ACHN (cell line): ENCODE results near the gene UNC5CL.
A peak's percentile ranks its signal among the peaks of the same experiment; 100 is the strongest.

Source experiments
- DNase-seq: peaks from one replicate; pipeline ENCODE4 v3.0.0-alpha.2; 2015
- in situ Hi-C: cut with HindIII; loops from 2 replicates; pipeline ENCODE4 v1.10.0; 2017; ENCODE audit warnings: low sequenced_read_pairs, low pct_ligation_motif_present, low pct_unique_long_range_greater_than_20kb

The UNC5CL gene

DNA sequence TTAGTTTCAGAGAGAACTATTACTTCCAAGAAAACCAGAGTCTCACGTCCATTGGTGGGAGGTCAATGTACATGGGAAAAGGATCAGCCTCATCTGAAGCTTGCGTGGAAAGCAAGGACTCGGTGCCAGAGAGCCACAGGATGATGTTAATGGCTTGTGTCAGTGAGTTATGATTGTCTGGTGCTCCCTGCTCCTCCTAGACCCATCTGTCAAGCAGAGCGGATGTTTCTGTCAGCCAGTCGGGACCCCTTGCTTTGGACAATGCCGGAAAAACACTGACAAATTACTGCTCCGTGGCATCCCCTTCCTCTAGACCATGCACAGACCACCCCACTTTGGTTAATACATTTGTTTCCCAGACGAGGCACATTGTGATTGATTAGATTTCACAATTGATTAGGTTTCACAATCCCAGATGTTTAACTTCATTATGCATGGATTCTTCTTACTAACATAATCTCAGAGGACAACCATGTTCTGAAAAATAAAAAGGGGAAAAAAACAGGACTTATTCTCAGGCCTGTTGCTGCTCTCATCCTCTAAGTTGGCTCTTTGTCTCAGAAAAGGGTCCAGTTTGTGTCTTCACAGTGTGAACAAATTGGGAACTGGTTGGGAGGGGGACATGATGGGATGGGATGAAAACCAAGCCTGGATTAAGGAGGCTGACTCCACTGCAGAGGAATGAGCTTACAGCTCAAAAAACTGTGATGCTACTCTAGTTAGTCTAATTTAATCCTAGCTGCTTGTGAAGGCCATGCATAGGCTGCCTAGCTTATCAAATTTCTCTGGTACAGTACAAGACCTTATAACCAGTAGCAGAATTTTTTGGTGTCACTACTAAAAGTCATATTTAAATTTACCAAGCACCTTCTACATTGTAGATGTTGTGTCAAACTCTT, 51.9 kb downstream of the UNC5CL start:
- in situ Hi-C loops = no loop called here

DNA sequence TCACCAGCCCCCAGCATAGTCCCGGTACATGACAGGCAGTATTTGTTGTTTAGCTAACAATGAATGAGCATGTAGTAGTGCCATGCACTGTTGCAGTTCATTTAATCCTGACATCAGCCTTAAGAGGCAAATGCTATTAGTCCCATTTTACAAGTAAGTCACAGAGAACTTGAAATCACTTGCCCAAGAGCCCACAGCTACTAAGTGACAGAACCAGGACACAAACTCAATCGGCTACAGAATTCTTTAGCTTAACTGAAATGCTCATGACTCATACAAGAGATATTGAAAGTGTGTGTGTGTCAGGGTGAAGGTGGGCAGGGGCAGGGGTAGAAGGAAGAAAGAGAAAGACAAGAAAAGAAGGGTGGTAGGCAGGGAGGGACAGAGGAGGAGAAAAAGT, 52.7 kb downstream of the UNC5CL start:
- DNase-seq = peak; percentile 20
- in situ Hi-C loops = no loop called here

More for the DNA sequence above, 51.9 kb downstream of the UNC5CL start:
- DNase-seq = no peak

GRCh38 chr6:40983752-40984151, 55.3 kb downstream of the UNC5CL start:
- in situ Hi-C loops = no loop called here
- DNase-seq = no peak

GRCh38 chr6:40982917-40983316, 56.1 kb downstream of the UNC5CL start:
- in situ Hi-C loops = no loop called here
- DNase-seq = no peak

DNA sequence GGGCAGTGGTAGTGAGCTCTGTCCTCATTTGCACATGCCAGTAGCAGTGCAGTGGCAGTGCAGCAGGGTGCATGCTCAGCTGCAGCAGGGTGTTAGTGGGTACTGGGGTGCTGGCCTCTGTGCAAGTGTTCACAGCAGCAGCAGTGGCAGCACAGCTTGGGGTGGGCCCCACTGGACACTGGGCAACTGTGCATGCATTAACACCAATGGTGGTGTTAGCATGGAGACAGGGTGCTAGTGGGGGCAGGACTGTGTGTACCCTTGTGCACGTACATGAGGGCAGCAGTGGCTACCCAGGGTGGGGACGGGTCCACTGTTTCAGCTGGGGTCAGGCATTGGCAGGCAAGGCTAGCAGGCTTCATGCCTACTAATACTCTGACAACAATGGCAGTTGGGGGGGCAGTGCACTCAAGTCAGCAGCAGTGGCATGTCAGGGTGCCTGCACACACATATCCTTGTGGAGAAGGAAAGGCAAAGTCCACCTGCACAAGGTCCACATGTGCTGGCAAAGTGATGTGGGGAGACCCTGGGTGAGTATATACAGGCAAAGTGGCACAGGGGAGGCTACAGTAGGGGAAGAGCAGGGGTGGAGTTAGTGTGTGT, 60.2 kb downstream of the UNC5CL start:
- DNase-seq = no peak
- in situ Hi-C loops = no loop called here

DNA sequence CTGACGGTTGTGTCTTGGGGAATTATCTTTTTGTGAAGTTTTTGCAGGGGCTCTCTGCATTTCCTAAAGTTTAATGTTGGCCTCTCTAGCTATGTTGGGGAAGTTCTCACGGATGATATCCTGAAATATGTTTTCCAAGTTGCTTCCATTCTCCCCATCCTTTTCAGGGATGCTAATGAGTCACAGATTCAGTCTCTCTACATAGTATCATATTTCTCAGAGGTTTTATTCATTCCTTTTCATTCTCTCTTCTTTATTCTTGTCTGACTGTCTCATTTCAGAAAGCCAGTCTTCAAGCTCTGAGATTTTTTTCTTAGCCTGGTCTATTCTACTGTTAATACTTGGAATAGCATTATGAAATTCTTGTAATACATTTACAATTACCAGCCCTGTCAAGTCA, 61.3 kb downstream of the UNC5CL start:
- in situ Hi-C loops = no loop called here
- DNase-seq = no peak

- in situ Hi-C loops = no loop called here
- DNase-seq = no peak
Observed at GRCh38 chr6:40977085-40977484, 61.9 kb downstream of the UNC5CL start.
